NCI-H1105 (cell line): Measurements from ENCODE around the gene PDLIM3.
"Not testable (repeated sequence)": the region's sequence is repeated elsewhere in the genome, so short reads cannot be mapped to it uniquely, and the experiment has no call there.

ENCODE experiments used
- DNase-seq: peaks from one replicate; lab custom pipeline; 2025; lab: John Stamatoyannopoulos, UW

The PDLIM3 gene, protein sequence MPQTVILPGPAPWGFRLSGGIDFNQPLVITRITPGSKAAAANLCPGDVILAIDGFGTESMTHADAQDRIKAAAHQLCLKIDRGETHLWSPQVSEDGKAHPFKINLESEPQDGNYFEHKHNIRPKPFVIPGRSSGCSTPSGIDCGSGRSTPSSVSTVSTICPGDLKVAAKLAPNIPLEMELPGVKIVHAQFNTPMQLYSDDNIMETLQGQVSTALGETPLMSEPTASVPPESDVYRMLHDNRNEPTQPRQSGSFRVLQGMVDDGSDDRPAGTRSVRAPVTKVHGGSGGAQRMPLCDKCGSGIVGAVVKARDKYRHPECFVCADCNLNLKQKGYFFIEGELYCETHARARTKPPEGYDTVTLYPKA

DNA sequence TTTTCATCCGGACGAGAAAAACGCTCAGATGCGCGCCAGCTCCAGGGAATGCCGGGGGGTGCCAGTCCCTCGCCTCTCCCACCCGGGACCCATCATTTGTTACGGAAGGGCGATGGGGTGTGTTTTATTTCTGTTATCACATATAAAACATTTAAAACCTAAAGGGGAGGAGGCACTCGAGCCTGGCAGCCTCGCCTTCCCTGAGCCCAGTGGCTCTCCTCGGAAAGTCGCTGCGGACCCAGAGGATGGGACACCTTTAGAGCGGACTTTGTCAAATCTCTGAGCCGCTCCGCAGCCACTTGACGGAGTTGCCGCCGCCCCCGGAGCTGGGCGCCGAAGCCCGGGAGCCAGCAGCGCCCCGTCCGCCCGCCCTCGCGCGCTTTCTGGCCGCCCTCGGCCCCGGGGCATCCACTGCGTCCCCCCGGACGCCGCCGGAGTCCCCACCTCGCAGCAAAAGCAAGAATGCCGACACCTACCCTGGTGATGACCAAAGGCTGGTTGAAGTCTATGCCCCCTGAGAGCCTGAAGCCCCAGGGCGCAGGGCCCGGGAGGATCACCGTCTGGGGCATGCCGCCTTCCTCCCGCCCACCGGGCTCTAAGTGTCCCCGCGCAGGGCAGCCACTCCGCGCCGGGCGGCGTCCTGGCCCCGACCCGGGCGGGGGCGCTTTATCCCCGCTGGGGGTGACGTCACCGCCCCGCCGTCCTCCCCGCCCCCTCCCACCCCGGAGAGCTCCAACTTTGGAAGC, at the start of gene PDLIM3:
Gene PDLIM3 (minus strand): TSS at position 642 of the 746 bp plus-strand sequence. CDS start 73 bp downstream, at position 569.
- DNase-seq = no peak

DNA sequence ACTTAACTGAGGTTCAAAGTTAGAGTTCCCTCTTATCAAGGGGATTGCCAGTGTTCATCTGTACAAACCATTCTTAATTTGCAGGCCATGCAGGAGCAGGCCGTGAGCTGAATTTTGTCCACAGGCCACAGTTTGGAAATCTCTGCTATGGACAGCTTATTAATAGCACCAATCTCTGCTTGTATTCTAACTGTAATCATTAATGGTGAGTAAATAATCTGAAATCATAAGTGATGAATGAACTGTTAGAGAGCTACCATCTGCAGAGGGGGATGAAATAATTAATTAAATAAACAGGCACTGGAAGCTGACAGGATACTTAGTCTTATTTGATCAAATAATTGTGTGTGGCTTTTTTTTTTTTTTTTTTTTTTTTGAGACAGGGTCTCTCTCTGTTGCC, 48.5 kb upstream of the PDLIM3 start:
- no peak for DNase-seq

DNA sequence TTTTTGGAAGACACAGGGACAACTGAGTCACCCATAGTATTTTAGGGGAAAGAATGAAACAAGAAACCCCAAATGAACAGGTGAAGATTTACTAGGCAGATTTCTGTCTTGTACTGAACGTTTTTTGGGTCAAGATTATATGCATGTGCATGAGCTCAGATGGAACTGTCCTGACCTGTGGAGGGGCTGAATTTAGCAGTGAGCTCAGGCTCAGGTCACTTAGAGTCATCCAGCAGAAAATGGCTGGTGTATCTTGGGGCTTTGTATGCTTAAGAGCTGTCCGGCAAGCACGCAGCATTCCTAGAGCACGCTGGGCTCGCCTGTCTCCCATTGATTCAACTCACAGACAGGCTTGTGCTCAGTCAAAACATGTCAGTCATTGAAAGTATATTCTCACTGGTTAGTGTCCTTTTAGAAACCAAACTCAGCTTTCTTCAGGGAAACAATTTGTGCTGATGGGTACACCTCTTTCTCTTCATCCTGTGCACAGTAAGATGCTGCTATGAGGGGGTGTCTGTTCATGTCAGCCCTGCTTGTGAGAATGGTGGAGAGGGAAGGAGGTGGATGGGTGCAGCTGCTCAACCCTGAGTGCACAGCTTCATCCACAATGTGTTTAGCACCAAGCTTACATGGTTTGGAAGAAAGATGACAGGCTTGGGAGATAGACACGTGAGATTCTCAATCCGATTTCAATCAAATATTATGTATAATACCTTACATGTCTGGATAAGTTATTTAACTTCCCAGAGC, 47.5 kb upstream of the PDLIM3 start:
- no peak for DNase-seq

DNA sequence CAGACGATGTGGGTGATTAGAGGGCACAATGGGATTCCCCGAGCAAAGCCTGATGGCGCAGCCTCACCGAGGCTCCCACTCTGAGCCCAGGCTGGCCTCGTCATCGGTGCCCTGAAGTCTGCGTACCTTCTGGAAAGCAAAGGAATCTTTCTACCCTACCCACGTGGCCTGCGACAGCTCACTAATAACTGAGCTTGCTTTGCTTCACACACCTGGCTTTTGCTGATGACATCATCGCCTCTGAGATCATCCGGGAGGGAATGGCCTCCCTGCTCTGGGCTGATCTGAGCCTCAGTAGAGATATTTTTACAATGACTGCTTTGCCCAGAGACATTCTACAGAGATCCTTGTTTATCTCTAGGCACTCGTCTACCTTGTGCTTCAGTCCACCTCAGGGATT, 45.4 kb upstream of the PDLIM3 start:
- DNase-seq = no peak

DNA sequence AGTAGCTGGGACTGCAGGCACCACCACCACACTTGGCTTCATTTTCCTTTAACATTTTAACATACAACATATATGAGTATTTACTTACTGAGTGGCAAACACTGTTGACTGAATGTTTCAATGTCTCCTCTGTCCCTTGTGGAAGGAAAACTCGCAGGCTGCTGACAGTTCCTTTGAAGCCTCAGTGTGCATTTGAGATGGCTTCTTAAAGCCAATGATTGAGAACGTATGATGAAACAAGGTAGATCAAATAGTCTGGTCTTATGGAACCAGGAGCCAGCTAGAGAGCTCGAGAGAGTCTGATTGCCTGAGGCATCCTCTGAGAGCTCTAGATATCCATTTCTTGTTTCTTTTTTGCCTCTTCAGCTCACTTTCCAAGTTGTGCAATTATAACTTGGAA, 43.0 kb upstream of the PDLIM3 start:
- no peak for DNase-seq

DNA sequence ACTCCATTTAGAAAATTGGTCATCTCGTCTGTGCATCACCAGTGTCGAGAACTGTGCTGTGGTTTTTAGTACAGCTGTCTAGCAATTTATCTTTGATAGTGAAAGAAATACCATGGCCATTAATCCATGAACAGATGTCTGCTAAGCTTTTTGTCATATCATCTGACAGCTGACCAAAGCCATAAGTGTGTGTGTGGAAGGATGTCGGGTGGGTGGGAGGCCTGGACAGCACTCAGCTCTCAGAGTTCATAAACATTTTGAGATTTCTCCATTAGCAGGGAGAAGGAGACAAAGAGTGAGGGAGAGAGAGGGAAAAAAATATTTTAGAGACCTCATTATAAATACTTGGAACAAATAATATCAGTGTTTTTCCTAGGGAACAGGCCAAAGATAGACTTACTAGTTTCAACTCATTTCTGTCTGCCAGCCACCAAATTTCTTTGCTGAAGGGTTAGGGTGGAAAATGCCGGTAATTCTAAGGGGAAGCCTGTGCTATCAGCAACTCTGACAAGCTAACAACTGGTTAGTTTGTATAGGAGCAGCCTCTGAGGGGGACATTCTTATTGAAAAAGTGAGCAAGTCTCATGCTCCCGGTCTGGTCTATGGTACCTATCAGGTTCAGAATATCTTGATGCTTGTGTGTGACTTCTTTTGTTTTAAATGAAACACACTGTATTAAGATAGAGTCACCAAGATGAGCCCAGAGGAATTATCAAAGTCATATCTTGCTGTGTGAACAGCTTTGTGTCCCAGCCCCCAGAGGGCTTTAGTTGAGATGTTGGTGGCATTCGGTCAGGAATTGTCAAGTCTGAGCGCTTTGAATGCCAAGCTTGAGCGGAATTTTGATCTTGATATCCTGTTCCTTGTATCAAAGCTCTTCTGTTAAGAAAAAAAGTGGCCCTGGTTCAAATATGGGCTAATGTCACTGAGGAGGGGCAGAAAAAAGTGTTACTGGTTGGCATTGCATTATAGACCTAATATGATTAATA, 41.9 kb upstream of the PDLIM3 start:
- no peak for DNase-seq

DNA sequence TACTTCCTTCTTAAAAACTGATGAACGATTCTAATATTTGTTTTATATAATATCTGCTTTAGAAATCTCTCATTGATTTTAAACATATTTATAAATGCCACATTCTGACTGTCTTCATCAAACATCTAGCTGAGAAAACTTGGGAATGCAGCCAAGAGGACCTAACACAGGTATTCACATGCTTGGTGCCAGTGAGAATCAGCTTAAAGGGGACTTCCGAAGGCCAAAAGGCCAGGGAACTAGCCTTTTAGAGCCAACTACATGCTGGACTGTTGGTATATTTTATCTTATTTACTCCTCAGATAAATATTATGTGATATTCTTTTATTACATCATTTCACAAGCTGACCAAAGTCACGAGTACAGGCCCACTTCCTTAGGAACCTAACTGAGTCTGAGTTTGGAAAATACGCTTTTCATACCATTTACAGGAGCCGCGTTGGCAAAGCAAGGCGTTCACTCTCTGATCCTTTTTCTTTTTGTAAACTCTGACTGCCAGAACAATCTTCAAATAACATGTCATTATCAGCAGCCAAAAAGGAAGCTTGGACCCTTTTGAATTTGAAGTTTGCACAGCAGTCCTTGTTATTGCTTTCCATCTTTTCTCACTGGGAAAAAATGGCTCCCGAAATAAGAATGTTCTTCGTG, 41.1 kb upstream of the PDLIM3 start:
- DNase-seq = no peak

DNA sequence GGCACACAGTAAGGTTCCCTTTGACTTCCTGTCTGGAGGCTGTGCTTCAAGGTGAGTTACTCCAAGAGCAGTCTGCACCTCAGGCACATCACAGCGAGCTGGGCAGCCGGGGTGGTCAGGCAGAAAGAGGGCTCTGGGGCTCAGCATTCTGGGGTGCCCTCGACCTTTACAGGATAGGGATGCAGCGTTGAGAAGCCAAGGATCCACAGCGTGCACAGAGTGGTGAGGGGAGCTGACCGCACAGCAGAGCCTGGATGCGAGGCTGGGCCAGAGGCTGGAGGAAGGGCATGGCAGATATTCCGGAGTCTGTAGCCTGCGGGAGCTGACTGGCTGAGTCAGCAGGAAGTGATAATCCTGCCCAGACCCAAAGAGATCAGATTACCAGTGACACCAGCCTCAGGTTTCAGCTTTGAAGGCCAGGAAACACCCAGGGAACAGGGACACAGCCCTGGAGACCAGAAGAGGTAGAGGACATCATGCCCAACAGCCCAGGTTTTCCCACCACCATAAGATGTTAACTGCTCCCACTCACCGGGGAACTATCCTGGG, 38.4 kb upstream of the PDLIM3 start:
- no peak for DNase-seq

DNA sequence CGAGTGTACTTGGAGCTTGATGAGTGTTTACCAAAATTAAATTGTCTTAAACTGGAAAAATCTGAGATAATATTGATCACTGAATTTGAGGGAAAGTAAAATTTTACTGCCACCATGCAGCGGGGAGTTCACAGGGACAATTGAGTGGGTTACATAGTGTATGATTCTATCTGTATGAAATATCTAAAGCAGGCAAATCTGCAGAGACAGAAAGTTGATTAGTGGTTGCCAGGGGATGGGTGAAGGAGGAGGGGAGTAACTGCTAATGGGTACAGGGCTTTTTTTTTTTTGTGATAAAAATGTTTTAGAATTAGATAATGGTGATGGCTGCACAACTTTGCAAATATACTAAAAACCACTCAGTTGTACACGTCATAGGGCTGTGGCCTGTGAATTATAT, 35.4 kb upstream of the PDLIM3 start:
- DNase-seq = no peak

DNA sequence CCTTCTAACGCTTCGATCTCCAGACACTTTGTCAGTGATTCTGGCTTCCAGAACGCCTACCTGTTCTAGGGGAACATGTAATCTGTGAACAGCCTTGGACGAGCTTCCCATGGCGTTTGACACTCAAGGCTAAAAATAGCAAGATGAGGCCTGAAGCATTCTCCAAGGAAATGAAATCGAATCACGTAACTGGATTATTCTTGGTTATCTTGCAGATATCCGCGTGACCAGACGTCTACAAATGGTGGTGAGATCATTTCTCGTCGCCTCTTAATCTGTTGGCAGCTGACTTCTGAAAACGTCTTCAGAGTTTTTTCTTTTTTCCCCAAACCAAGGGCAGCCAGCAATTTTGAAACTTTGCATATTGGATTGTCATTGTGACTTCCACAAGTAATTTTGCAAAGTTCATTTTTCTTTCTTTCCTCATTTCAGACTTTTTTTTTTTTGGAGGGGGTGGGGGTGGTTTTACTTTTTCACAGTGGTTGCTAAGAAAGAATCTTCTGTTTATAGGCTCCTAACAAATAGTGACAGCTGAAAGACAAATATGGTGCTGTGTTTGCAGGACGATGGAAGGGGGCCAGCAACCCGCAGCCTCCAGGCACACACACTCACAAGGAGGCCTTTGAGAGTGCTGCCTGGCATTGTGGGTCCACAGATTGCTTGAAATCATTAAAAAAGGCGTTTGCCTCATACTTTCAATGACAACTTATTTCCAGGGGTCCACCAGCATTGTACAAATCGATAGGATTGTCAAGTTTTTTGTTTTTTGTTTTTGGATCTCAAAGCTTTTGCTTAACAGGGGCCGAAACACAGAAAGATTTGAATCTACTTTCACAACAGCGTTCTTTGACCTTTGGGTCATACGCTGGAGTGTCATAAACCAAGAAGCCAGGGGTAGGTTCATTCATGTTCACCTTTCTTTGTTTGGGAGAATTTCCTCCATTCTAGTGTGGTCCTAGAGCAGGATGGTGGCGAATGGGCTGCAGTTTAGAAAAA, 32.4 kb upstream of the PDLIM3 start:
- no peak for DNase-seq

DNA sequence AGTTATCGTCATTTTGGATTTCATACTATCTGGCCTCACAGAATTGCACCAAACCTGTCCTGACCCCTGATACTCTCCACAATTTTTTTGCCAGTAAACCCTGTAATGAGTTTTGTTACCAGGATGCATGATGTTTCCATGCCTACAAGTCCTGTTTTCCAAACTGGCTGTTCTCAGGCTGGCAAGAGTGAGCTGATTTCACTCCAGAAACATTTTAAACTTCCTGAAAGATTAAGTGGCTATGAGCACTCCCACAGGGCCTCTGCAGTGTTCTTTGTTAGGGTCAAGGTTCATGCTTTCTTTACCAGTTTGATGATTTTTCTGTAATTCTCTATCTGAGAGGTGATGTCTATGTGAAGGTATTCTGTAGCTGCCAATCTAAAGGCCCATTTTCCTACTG, 31.7 kb upstream of the PDLIM3 start:
- DNase-seq = no peak

DNA sequence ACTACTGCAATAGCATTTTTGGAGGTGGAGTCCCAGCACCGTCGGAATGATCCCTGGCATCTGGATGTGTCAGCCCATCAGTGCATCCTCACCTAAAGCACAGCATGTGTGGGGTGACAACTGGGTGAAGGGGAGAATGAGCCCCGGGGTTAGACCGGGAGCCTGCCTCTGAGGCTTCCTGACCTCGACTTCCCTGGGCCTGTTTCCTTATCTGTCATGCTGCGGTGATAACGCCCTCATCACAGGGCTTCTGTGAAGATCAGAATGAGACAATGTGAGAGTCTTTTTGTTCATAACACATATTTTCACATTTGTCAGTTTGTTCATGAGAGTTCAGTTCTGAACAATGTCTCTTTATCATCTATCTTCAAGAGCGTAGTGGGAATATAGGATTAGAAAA, 31.1 kb upstream of the PDLIM3 start:
- no peak for DNase-seq

DNA sequence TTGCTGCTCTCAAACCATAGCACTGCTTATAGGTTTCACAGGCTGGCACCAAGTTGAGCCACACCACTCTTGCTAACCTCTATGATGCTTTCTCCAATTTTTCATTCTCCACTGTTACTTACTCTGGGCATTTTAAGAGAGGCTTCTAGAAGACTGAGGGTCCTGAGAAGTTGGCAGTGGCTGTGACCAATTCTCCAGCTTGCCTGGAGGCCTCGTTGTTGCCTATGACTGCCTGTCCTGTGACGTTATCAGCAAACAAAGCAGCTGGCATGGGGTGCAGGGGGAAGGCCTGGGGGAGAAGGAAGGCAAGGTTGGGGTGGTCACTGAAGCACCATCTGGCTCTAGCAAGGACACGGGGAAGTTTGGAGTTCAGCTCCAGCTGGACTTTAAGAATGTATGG, 30.4 kb upstream of the PDLIM3 start:
- DNase-seq = no peak

DNA sequence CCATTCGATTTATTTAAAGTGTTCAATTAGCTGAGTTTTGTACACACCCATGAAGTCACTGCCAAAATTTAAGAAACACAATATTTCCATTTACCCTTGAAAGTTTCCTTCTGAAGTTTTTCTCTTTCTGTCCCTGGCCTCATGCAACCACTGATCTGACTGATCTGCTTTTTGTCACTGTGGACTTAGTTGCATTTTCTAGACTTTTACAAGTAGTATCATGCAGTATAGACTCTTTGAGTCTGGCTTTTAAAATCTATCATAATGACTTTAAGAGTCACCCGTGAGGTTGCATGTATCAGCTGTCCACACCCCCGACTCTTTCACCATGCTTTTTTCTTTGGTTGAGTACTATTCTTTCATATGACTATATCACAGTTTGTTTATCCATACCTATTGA, 29.0 kb upstream of the PDLIM3 start:
- no peak for DNase-seq

DNA sequence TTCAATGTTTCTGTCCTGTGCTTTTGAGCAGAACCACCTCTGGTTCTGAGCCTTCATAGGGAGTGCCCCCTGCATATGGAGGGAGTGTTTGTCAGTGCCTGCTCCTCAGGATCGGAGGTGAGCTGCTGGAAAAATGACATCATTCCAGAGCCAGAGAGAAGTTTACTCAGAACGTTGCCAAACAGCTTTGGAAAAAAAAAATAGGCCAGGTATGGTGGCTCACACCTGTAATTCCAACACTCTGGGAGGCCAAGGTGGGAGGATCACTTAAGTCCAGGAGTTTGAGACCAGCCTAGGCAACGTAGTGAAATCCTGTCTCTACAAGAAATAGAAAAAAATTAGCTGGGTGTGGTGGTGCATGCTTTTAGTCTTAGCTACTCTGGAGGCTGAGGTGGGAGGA, 27.2 kb upstream of the PDLIM3 start:
- no peak for DNase-seq

DNA sequence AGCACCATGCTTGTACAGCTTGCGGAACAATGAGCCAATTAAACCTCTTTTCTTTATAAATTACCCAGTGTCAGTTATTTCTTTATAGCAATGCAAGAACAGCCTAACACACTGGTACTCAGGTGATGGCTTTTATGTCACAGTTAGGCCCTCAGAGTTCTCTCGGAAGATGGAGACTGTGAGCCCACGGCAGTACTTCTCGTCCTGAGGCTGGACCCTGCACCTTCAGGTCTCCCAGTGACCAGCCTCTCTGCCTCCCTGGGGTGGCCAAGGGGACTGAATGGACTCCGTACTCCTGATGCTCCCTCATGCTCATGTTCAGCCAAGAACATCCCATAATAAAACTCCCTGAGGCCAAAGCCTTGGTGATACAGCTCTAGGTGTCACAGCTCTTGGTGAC, 25.0 kb upstream of the PDLIM3 start:
- no peak for DNase-seq

DNA sequence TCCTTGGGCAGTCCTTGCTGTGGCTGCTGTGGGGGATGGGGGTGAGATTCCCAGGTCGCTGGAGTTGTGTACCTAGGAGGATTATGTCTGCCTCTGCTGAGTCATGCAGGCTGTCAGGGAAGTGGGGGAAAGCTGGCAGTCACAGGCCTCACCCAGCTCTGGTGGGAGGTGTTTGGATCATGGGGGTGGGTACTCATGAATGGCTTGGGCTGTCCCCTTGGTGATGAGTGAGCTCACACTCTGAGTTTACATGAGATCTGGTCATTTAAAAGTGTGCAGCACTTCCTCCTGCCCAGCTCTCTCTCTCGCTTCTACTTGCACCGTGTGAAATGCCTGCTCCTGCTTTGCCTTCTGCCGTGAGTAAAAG, 24.6 kb upstream of the PDLIM3 start:
- no peak for DNase-seq

DNA sequence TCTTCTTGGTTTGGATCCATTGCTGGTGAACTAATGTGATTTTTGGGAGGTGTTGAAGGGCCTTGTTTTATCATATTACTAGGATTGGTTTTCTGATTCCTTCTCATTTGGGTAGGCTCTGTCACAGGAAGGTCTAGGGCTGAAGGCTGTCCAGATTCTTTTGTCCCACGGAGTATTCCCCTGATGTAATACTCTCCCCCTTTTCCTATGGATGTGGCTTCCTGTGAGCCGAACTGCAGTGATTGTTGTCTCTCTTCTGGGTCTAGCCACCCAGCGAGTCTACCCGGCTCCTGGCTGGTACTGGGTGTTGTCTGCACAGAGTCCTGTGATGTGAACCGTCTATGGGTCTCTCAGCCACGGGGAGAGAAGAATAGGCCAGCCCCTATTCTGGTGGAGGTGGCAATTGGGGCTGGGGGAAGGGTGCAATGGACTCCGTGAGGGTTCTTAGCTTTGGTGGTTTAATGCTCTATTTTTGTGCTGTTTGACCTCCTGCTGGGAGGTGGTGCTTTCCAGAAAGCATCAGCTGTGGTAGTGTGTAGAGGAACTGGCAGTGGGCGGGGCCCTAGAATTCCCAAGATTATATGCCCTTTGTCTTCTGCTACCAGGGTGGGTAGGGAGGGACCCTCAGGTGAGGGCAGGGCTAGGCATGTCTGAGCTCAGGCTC, 24.1 kb upstream of the PDLIM3 start:
- not testable (repeated sequence) for DNase-seq
